WTC11 (cell line): ENCODE measurements around the gene ALK. TPM values are rescaled to one million over a fixed set of nuclear protein-coding genes. Genes with fewer than 3 reads are reported as not detected.

Experiments
- ATAC-seq: fragments of 200-7000 bp; cut with Tn5 transposase; 2 replicates; pipeline ENCODE4 v1.10.0; 2021; ENCODE audit warnings: mild to moderate bottlenecking, moderate library complexity
- CTCF ChIA-PET: fragments of 300-600 bp; sonication (Branson Sonifier 250); formaldehyde crosslinking; loops from one replicate; lab custom pipeline; 2021; ENCODE audit warnings: antibody characterized with exemption; lab: Charles Lee
- POLR2A ChIA-PET: fragments of 350-600 bp; sonication (Branson Sonifier 250); formaldehyde crosslinking; loops from one replicate; lab custom pipeline; 2021; ENCODE audit warnings: antibody characterized with exemption; lab: Charles Lee
- DNase-seq: peaks from one replicate; pipeline ENCODE4 v3.0.0; 2021; ENCODE audit warnings: low spot score
- H3K27ac Mint-ChIP-seq: 2 replicates; pipeline ENCODE4 v1.8.0; 2021; ENCODE audit warnings: mixed read lengths
- H3K27me3 Mint-ChIP-seq: 2 replicates; pipeline ENCODE4 v1.8.0; 2021; ENCODE audit warnings: low read depth, mild to moderate bottlenecking, moderate library complexity, mixed read lengths
- H3K36me3 Mint-ChIP-seq: 2 replicates; pipeline ENCODE4 v1.8.0; 2021; ENCODE audit warnings: mixed read lengths
- H3K4me1 Mint-ChIP-seq: 2 replicates; pipeline ENCODE4 v1.8.0; 2022; ENCODE audit warnings: mixed read lengths
- H3K4me3 Mint-ChIP-seq: 2 replicates; pipeline ENCODE4 v1.8.0; 2021; ENCODE audit warnings: mild to moderate bottlenecking, moderate library complexity, mixed read lengths
- H3K9me3 Mint-ChIP-seq: 2 replicates; pipeline ENCODE4 v1.8.0; 2021; ENCODE audit warnings: mixed read lengths
- CREM ChIP-seq: sonication (generic); formaldehyde crosslinking; IDR thresholded peaks from 2 replicates; pipeline ENCODE4 v1.8.1; 2022; ENCODE audit warnings: mild to moderate bottlenecking, missing genetic modification reagents, moderate library complexity
- ESRRA ChIP-seq: sonication (generic); formaldehyde crosslinking; IDR thresholded peaks from 2 replicates; pipeline ENCODE4 v1.8.1; 2022; ENCODE audit warnings: mild to moderate bottlenecking, missing genetic modification reagents, borderline replicate concordance
- IRF2 ChIP-seq: sonication (generic); formaldehyde crosslinking; IDR thresholded peaks from 2 replicates; pipeline ENCODE4 v1.8.0; 2022; ENCODE audit warnings: low read depth, missing genetic modification reagents, borderline replicate concordance
- JUN ChIP-seq: sonication (generic); formaldehyde crosslinking; IDR thresholded peaks from 2 replicates; pipeline ENCODE4 v1.8.0; 2023; ENCODE audit warnings: mild to moderate bottlenecking, missing genetic modification reagents
- NFATC4 ChIP-seq: fragments of 250-450 bp; sonication (Bioruptor Pico); IDR thresholded peaks from 2 replicates; pipeline ENCODE4 v1.9.0; 2021; ENCODE audit warnings: mild to moderate bottlenecking
- RORB ChIP-seq: fragments of 250-450 bp; sonication (Bioruptor Pico); IDR thresholded peaks from 2 replicates; pipeline ENCODE4 v1.9.0; 2021; ENCODE audit warnings: mild to moderate bottlenecking
- TEAD1 ChIP-seq: sonication (generic); formaldehyde crosslinking; IDR thresholded peaks from 2 replicates; pipeline ENCODE4 v1.8.0; 2022; ENCODE audit warnings: mild to moderate bottlenecking, missing genetic modification reagents
- TEAD4 ChIP-seq: sonication (generic); formaldehyde crosslinking; IDR thresholded peaks from 2 replicates; pipeline ENCODE4 v1.8.0; 2022; ENCODE audit warnings: mild to moderate bottlenecking, missing genetic modification reagents
- ZNF121 ChIP-seq: sonication (generic); formaldehyde crosslinking; IDR thresholded peaks from 2 replicates; pipeline ENCODE4 v1.8.0; 2023; ENCODE audit warnings: missing genetic modification reagents
- ZNF317 ChIP-seq: sonication (generic); formaldehyde crosslinking; IDR thresholded peaks from 2 replicates; pipeline ENCODE4 v1.8.1; 2023; ENCODE audit warnings: low read depth, mild to moderate bottlenecking, moderate library complexity, missing genetic modification reagents, borderline replicate concordance
- ZNF423 ChIP-seq: fragments of 250-450 bp; sonication (Bioruptor Pico); IDR thresholded peaks from 2 replicates; pipeline ENCODE4 v2.1.2; 2022; ENCODE audit warnings: mild to moderate bottlenecking, moderate library complexity
- total RNA-seq: library from RNA; stranded (reverse); gene quantifications from 3 replicates; pipeline ENCODE4 v1.2.3, GENCODE V29; 2021
- TF ChIP-seq, protein P1 (sequence below): sonication (generic); formaldehyde crosslinking; IDR thresholded peaks from 2 replicates; pipeline ENCODE4 v1.8.1; 2023; ENCODE audit warnings: mild to moderate bottlenecking, moderate library complexity, missing genetic modification reagents
- TF ChIP-seq, protein P2 (sequence below): sonication (generic); formaldehyde crosslinking; IDR thresholded peaks from 2 replicates; pipeline ENCODE4 v1.8.1; 2023; ENCODE audit warnings: mild to moderate bottlenecking, missing genetic modification reagents, borderline replicate concordance
- TF ChIP-seq, protein P3 (sequence below): sonication (generic); formaldehyde crosslinking; IDR thresholded peaks from 2 replicates; pipeline ENCODE4 v1.8.0; 2022; ENCODE audit warnings: mild to moderate bottlenecking, missing genetic modification reagents
- TF ChIP-seq, protein P4 (sequence below): fragments of 250-450 bp; sonication (Bioruptor Pico); IDR thresholded peaks from 2 replicates; pipeline ENCODE4 v1.9.0; 2021; ENCODE audit warnings: mild to moderate bottlenecking
- TF ChIP-seq, protein P5 (sequence below): fragments of 250-450 bp; sonication (Bioruptor Pico); IDR thresholded peaks from 2 replicates; pipeline ENCODE4 v1.8.0; 2021; ENCODE audit warnings: mild to moderate bottlenecking
- TF ChIP-seq, protein P6 (sequence below): fragments of 200-600 bp; IDR thresholded peaks from 2 replicates; pipeline ENCODE4 v1.8.0; 2022; ENCODE audit warnings: antibody characterized with exemption

ALK gene
- total RNA-seq, 1 experiment from 2014 or later, result not detected

DNA sequence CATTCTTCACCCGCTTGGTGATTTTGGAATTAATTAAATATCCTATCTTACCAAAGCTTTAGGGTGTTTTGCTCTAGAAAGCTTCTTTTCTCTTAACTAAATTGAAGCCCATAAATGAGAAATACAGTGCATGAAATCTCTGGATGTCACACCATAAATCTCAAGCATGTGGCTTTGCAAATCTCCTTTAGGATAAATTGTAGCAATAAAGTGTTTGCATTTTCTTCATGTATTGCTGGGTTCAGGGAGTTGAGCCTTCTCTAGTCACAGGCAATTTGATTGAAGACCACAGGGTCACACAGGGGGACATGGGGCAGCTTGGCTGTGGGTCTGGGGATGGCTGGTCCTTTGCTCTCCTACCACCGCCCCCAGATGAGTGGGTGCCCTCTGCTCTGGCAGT is 442.0 kb downstream of the ALK start:
- no peak for DNase-seq
- H3K36me3 Mint-ChIP-seq, result peaks cover 4% of the 10 kb centered on the region
- H3K27ac Mint-ChIP-seq, result no peak overlapping the region
- POLR2A ChIA-PET, result no interaction called here
- no peak for TF ChIP-seq TEAD1 (CRISPR knock-in tag)
- TF ChIP-seq, all 79 proteins: peak for 0
- ATAC-seq, result no peak
- no peak overlapping the region for H3K4me3 Mint-ChIP-seq
- H3K9me3 Mint-ChIP-seq, result peaks cover 4% of the 10 kb centered on the region
- no peaks in the 10 kb centered on the region for H3K27me3 Mint-ChIP-seq
- H3K4me1 Mint-ChIP-seq, result no peaks in the 10 kb centered on the region
- CTCF ChIA-PET, result no interaction called here

DNA sequence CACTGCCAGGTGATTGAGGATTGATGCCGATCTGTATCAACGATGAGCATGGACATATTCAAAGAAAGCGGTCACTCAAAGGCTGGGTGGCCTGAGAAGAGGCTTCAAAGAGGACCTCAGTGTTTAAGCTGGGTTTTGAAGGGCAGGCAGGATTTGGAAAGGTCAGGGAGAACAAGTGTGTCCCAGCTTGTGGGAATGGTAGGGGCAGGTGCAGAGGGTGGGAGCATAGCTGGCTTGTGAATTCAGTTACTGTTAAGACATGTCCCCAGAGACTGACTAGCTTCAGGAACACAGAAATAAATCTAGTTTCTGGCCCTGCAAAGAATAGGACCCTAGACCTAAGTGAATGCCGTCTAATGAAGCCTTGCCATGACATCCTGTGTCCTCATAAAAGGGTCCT is 442.7 kb downstream of the ALK start:
- Mint-ChIP-seq H3K9me3 (peaks cover 4% of the 10 kb centered on the region), H3K36me3 (peaks cover under 1% of the 10 kb centered on the region), H3K27me3 (no peaks in the 10 kb centered on the region), H3K4me1 (no peaks in the 10 kb centered on the region), H3K27ac (no peak overlapping the region), H3K4me3 (no peak overlapping the region)
- ChIA-PET CTCF (no interaction called here), POLR2A (no interaction called here)
- ATAC-seq, result no peak
- no peak for DNase-seq
- TF ChIP-seq ZNF121 (CRISPR knock-in tag), result no peak
- TF ChIP-seq ZNF317 (CRISPR knock-in tag), result no peak
- TF ChIP-seq, protein P1, sequence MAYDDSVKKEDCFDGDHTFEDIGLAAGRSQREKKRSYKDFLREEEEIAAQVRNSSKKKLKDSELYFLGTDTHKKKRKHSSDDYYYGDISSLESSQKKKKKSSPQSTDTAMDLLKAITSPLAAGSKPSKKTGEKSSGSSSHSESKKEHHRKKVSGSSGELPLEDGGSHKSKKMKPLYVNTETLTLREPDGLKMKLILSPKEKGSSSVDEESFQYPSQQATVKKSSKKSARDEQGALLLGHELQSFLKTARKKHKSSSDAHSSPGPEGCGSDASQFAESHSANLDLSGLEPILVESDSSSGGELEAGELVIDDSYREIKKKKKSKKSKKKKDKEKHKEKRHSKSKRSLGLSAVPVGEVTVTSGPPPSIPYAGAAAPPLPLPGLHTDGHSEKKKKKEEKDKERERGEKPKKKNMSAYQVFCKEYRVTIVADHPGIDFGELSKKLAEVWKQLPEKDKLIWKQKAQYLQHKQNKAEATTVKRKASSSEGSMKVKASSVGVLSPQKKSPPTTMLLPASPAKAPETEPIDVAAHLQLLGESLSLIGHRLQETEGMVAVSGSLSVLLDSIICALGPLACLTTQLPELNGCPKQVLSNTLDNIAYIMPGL, result no peak

DNA sequence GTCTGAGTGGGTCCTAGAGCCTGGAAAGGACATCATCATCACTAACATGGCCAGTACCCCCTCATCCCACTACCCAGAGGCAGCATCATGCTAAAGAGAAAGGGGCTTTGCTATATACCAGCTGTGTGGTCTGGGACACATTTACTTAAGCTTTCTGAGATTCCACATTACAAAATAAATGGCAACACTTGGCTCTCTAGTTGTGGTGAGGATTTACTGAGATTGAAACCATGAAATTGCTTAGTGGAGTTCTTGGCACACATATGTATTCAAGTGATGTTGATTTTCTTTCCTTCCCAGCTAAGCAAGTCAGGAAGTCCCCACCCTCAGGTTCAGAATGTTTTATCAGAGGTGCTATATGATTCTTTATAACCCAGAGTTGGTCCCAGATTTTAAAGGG is 444.2 kb downstream of the ALK start:
- ATAC-seq, result no peak
- POLR2A ChIA-PET, result no interaction called here

DNA sequence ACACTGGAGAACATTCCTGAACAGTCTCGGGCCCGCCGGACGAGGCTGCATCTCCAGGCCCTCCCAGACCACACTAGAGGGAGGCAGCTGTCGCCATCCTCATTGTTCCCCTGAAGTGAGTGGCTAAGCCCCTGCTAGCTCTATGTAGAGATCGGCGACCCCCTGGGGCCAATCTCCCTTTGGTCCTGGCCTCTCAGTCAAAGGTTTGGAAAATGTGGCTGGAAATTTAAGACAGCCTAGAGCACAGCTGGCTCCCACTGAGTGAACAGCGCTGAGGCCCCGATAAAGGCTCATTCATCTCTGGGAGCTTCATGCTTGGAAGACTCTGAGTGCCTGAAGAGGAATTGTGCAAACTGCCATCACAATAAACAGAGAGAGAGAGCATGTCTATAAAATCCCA is 445.9 kb downstream of the ALK start:
- ATAC-seq (no peak), DNase-seq (no peak)
- ChIA-PET POLR2A (no interaction called here), CTCF (no interaction called here)
- Mint-ChIP-seq H3K4me1 (no peaks in the 10 kb centered on the region), H3K27me3 (no peaks in the 10 kb centered on the region), H3K27ac (no peak overlapping the region), H3K4me3 (no peak overlapping the region), H3K9me3 (peaks cover 14% of the 10 kb centered on the region), H3K36me3 (peaks cover 1% of the 10 kb centered on the region)
- TF ChIP-seq, protein P2, sequence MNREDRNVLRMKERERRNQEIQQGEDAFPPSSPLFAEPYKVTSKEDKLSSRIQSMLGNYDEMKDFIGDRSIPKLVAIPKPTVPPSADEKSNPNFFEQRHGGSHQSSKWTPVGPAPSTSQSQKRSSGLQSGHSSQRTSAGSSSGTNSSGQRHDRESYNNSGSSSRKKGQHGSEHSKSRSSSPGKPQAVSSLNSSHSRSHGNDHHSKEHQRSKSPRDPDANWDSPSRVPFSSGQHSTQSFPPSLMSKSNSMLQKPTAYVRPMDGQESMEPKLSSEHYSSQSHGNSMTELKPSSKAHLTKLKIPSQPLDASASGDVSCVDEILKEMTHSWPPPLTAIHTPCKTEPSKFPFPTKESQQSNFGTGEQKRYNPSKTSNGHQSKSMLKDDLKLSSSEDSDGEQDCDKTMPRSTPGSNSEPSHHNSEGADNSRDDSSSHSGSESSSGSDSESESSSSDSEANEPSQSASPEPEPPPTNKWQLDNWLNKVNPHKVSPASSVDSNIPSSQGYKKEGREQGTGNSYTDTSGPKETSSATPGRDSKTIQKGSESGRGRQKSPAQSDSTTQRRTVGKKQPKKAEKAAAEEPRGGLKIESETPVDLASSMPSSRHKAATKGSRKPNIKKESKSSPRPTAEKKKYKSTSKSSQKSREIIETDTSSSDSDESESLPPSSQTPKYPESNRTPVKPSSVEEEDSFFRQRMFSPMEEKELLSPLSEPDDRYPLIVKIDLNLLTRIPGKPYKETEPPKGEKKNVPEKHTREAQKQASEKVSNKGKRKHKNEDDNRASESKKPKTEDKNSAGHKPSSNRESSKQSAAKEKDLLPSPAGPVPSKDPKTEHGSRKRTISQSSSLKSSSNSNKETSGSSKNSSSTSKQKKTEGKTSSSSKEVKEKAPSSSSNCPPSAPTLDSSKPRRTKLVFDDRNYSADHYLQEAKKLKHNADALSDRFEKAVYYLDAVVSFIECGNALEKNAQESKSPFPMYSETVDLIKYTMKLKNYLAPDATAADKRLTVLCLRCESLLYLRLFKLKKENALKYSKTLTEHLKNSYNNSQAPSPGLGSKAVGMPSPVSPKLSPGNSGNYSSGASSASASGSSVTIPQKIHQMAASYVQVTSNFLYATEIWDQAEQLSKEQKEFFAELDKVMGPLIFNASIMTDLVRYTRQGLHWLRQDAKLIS (CRISPR knock-in tag), result no peak
- TF ChIP-seq TEAD4 (CRISPR knock-in tag) (no peak), ESRRA (CRISPR knock-in tag) (no peak), CREM (CRISPR knock-in tag) (no peak)
- TF ChIP-seq, protein P3, sequence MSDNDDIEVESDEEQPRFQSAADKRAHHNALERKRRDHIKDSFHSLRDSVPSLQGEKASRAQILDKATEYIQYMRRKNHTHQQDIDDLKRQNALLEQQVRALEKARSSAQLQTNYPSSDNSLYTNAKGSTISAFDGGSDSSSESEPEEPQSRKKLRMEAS (CRISPR knock-in tag), result no peak
- TF ChIP-seq, protein P4, sequence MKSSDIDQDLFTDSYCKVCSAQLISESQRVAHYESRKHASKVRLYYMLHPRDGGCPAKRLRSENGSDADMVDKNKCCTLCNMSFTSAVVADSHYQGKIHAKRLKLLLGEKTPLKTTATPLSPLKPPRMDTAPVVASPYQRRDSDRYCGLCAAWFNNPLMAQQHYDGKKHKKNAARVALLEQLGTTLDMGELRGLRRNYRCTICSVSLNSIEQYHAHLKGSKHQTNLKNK (CRISPR knock-in tag), result no peak
- TF ChIP-seq, protein P1, result no peak
- TF ChIP-seq, protein P5, sequence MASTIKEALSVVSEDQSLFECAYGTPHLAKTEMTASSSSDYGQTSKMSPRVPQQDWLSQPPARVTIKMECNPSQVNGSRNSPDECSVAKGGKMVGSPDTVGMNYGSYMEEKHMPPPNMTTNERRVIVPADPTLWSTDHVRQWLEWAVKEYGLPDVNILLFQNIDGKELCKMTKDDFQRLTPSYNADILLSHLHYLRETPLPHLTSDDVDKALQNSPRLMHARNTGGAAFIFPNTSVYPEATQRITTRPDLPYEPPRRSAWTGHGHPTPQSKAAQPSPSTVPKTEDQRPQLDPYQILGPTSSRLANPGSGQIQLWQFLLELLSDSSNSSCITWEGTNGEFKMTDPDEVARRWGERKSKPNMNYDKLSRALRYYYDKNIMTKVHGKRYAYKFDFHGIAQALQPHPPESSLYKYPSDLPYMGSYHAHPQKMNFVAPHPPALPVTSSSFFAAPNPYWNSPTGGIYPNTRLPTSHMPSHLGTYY (CRISPR knock-in tag), result no peak

More for the DNA sequence above, 444.2 kb downstream of the ALK start:
- CTCF ChIA-PET, result no interaction called here
- Mint-ChIP-seq H3K4me1 (no peaks in the 10 kb centered on the region), H3K4me3 (no peak overlapping the region), H3K9me3 (peaks cover 11% of the 10 kb centered on the region), H3K36me3 (no peaks in the 10 kb centered on the region), H3K27me3 (no peaks in the 10 kb centered on the region), H3K27ac (no peak overlapping the region)
- no peak for DNase-seq
- TF ChIP-seq NFATC4 (CRISPR knock-in tag), result no peak
- no peak for TF ChIP-seq IRF2 (CRISPR knock-in tag)
- TF ChIP-seq, protein P6, sequence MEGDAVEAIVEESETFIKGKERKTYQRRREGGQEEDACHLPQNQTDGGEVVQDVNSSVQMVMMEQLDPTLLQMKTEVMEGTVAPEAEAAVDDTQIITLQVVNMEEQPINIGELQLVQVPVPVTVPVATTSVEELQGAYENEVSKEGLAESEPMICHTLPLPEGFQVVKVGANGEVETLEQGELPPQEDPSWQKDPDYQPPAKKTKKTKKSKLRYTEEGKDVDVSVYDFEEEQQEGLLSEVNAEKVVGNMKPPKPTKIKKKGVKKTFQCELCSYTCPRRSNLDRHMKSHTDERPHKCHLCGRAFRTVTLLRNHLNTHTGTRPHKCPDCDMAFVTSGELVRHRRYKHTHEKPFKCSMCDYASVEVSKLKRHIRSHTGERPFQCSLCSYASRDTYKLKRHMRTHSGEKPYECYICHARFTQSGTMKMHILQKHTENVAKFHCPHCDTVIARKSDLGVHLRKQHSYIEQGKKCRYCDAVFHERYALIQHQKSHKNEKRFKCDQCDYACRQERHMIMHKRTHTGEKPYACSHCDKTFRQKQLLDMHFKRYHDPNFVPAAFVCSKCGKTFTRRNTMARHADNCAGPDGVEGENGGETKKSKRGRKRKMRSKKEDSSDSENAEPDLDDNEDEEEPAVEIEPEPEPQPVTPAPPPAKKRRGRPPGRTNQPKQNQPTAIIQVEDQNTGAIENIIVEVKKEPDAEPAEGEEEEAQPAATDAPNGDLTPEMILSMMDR, result no peak
- no peak for TF ChIP-seq JUN (CRISPR knock-in tag)
- TF ChIP-seq RORB, result no peak
- no peak for TF ChIP-seq ZNF423 (CRISPR knock-in tag)
